H9 (cell line): ENCODE data around the gene TYSND1. TPM values are rescaled to one million over a fixed set of nuclear protein-coding genes. Genes with fewer than 3 reads are reported as not detected.

ENCODE experiments used
- DNase-seq: peaks from one replicate; pipeline ENCODE4 v3.0.0-alpha.2; 2017
- H2AFZ ChIP-seq: one replicate; pipeline ENCODE4 v1.6.1; 2013; ENCODE audit warnings: mild to moderate bottlenecking, low read length, control low read depth, moderate library complexity
- H2AK5ac ChIP-seq: 2 replicates; pipeline ENCODE4 v1.6.1; 2013; ENCODE audit warnings: low read length, control low read depth, mixed read lengths; ENCODE audit not compliant: insufficient read length
- H2BK120ac ChIP-seq: one replicate; pipeline ENCODE4 v1.6.1; 2013; ENCODE audit warnings: low read depth, mild to moderate bottlenecking, low read length, control low read depth, inconsistent platforms; ENCODE audit not compliant: poor library complexity, severe bottlenecking
- H2BK12ac ChIP-seq: 2 replicates; pipeline ENCODE4 v1.6.1; 2013; ENCODE audit warnings: low read length, control low read depth, mixed read lengths, low read depth; ENCODE audit not compliant: insufficient read length
- H2BK15ac ChIP-seq: 2 replicates; pipeline ENCODE4 v1.6.1; 2013; ENCODE audit warnings: low read depth, low read length, control low read depth
- H2BK20ac ChIP-seq: one replicate; pipeline ENCODE4 v1.6.1; 2013; ENCODE audit warnings: low read depth, mild to moderate bottlenecking, low read length, control low read depth, inconsistent platforms; ENCODE audit not compliant: poor library complexity, severe bottlenecking
- H2BK5ac ChIP-seq: 2 replicates; pipeline ENCODE4 v1.6.1; 2013; ENCODE audit warnings: low read length, control low read depth, mixed read lengths; ENCODE audit not compliant: insufficient read length
- H3K14ac ChIP-seq: 2 replicates; pipeline ENCODE4 v1.6.1; 2013; ENCODE audit warnings: low read length, control low read depth; ENCODE audit not compliant: insufficient read depth
- H3K18ac ChIP-seq: 2 replicates; pipeline ENCODE4 v1.6.1; 2013; ENCODE audit warnings: low read depth, mild to moderate bottlenecking, mixed read lengths, low read length, control low read depth; ENCODE audit not compliant: insufficient read length
- H3K23ac ChIP-seq: 2 replicates; pipeline ENCODE4 v1.6.1; 2013; ENCODE audit warnings: low read length, control low read depth, mixed read lengths, low read depth; ENCODE audit not compliant: insufficient read length
- H3K23me2 ChIP-seq: 2 replicates; pipeline ENCODE4 v1.6.1; 2013; ENCODE audit warnings: low read depth, mild to moderate bottlenecking, mixed read lengths, low read length, control low read depth; ENCODE audit not compliant: insufficient read length, poor library complexity, severe bottlenecking
- H3K27ac ChIP-seq: 2 replicates; pipeline ENCODE4 v1.5.1; 2013; ENCODE audit warnings: low read length, control low read depth, mixed read lengths, low read depth; ENCODE audit not compliant: insufficient read length
- H3K27me3 ChIP-seq: 2 replicates; pipeline ENCODE4 v1.6.1; 2013; ENCODE audit warnings: low read length, control low read depth, inconsistent platforms; ENCODE audit not compliant: insufficient read depth
- H3K4ac ChIP-seq: 2 replicates; pipeline ENCODE4 v1.6.1; 2013; ENCODE audit warnings: low read depth, mild to moderate bottlenecking, control low read depth, inconsistent platforms, low read length, moderate library complexity
- H3K4me1 ChIP-seq: 2 replicates; pipeline ENCODE4 v1.6.1; 2013; ENCODE audit warnings: low read length, control low read depth, inconsistent platforms; ENCODE audit not compliant: insufficient read depth
- H3K4me2 ChIP-seq: 2 replicates; pipeline ENCODE4 v1.6.1; 2013; ENCODE audit warnings: low read length, control low read depth, mixed read lengths; ENCODE audit not compliant: insufficient read length, insufficient read depth
- H3K56ac ChIP-seq: 2 replicates; pipeline ENCODE4 v1.6.1; 2013; ENCODE audit warnings: low read depth, mild to moderate bottlenecking, mixed read lengths, low read length, control low read depth; ENCODE audit not compliant: insufficient read length
- H3K79me1 ChIP-seq: 2 replicates; pipeline ENCODE4 v1.6.1; 2013; ENCODE audit warnings: low read depth, mild to moderate bottlenecking, moderate library complexity, low read length, control low read depth, inconsistent platforms; ENCODE audit not compliant: insufficient read depth, poor library complexity, severe bottlenecking
- H3K79me2 ChIP-seq: 2 replicates; pipeline ENCODE4 v1.6.1; 2013; ENCODE audit warnings: low read length, control low read depth, inconsistent platforms; ENCODE audit not compliant: insufficient read depth
- H3K9ac ChIP-seq: 2 replicates; pipeline ENCODE4 v1.6.1; 2013; ENCODE audit warnings: low read length, control low read depth, mixed read lengths; ENCODE audit not compliant: insufficient read length; ENCODE audit errors: extremely low read depth
- H3K9me3 ChIP-seq: one replicate; pipeline ENCODE4 v1.6.1; 2013; ENCODE audit warnings: low read depth, low read length, inconsistent platforms; ENCODE audit not compliant: control insufficient read depth
- H3T11ph ChIP-seq: one replicate; pipeline ENCODE4 v1.6.1; 2013; ENCODE audit warnings: mild to moderate bottlenecking, low read length, control low read depth, inconsistent platforms
- H4K20me1 ChIP-seq: one replicate; pipeline ENCODE4 v1.6.1; 2013; ENCODE audit not compliant: control insufficient read depth, insufficient read length, insufficient read depth
- H4K5ac ChIP-seq: 2 replicates; pipeline ENCODE4 v1.6.1; 2013; ENCODE audit warnings: low read depth, mild to moderate bottlenecking, mixed read lengths, low read length, control low read depth; ENCODE audit not compliant: insufficient read length
- H4K8ac ChIP-seq: replicated peaks from 2 replicates; pipeline ENCODE4 v1.6.1; 2013; ENCODE audit warnings: low read length, control low read depth, mixed read lengths, low read depth; ENCODE audit not compliant: insufficient read length
- H4K91ac ChIP-seq: 2 replicates; pipeline ENCODE4 v1.6.1; 2013; ENCODE audit warnings: low read depth, mild to moderate bottlenecking, moderate library complexity, mixed read lengths, low read length, control low read depth; ENCODE audit not compliant: insufficient read length
- H3K27ac Mint-ChIP-seq, 3 experiments: 2 replicates in 2 of 3; 3 replicates in 1 of 3; pipeline ENCODE4 v1.8.0; 2020 to 2021; ENCODE audit warnings: mixed read lengths in 3 of 3, mild to moderate bottlenecking in 1 of 3, moderate library complexity in 1 of 3
- H3K27me3 Mint-ChIP-seq: 2 replicates; pipeline ENCODE4 v1.8.0; 2021; ENCODE audit warnings: low read depth, mild to moderate bottlenecking, moderate library complexity, mixed read lengths
- H3K36me3 Mint-ChIP-seq, 3 experiments: 2 replicates in 2 of 3; 3 replicates in 1 of 3; pipeline ENCODE4 v1.8.0; 2020 to 2021; ENCODE audit warnings: low read depth in 3 of 3, mixed read lengths in 3 of 3; ENCODE audit not compliant: insufficient read depth in 1 of 3
- H3K4me1 Mint-ChIP-seq, 2 experiments: 2 replicates each; pipeline ENCODE4 v1.8.0; 2020; ENCODE audit warnings: mixed read lengths in 2 of 2
- H3K4me3 Mint-ChIP-seq, 2 experiments: 2 replicates in 1 of 2; 3 replicates in 1 of 2; pipeline ENCODE4 v1.8.0; 2020 to 2021; ENCODE audit warnings: mild to moderate bottlenecking in 2 of 2, mixed read lengths in 2 of 2, moderate library complexity in 1 of 2
- H3K9me3 Mint-ChIP-seq, 2 experiments: 2 replicates in 1 of 2; 3 replicates in 1 of 2; pipeline ENCODE4 v1.8.0; 2020; ENCODE audit warnings: mild to moderate bottlenecking in 2 of 2, mixed read lengths in 2 of 2, moderate library complexity in 1 of 2
- CTCF ChIP-seq: fragments of 200-600 bp; sonication (generic); conservative IDR thresholded peaks from 3 replicates; pipeline ENCODE4 v1.8.0; 2021; ENCODE audit warnings: antibody characterized with exemption, mild to moderate bottlenecking
- WGBS: extraction: QIAGEN DNeasy Blood & Tissue Kit; methylation state at CpG from one replicate; pipeline ENCODE4 v1.1.7; 2013; ENCODE audit warnings: missing lambda C conversion rate, low lambda C conversion rate, mixed read lengths; ENCODE audit not compliant: insufficient read length; ENCODE audit errors: extremely low coverage; 5-methylcytosine and 5-hydroxymethylcytosine counted together
- total RNA-seq: library from RNA; stranded (reverse); gene quantifications from 2 replicates; pipeline ENCODE4 v1.2.1, GENCODE V29; 2021

The TYSND1 gene
- total RNA-seq, 1 experiment from 2014 or later: 12.8 TPM

- no peaks in the 10 kb centered on the region for H4K20me1 ChIP-seq
- H3K14ac ChIP-seq: no peak overlapping the region
- peaks cover 2 to 18% (median 9%) of the 10 kb centered on the region in 3 experiments; a peak in 5 of 7 replicates for H3K36me3 Mint-ChIP-seq
- no peaks in the 10 kb centered on the region for H3K27me3 Mint-ChIP-seq
- H3K18ac ChIP-seq: no peak overlapping the region
- H3K56ac ChIP-seq: no peak overlapping the region
- H4K91ac ChIP-seq: no peak overlapping the region
- H3K79me2 ChIP-seq: peaks cover 36% of the 10 kb centered on the region; the same call in 1 of the 2 replicates
- TF ChIP-seq CTCF: no peak
- H3K9me3 ChIP-seq: no peaks in the 10 kb centered on the region
- H2BK12ac ChIP-seq: no peak overlapping the region
- H3K27me3 ChIP-seq: no peaks in the 10 kb centered on the region
- H4K8ac ChIP-seq: no peak overlapping the region
- H2BK120ac ChIP-seq: no peak overlapping the region
- no peak overlapping the region for H2BK20ac ChIP-seq
- H3K79me1 ChIP-seq: no peaks in the 10 kb centered on the region
- no peak overlapping the region for H3K4me2 ChIP-seq
- no peak overlapping the region for H3K23ac ChIP-seq
- H4K5ac ChIP-seq: no peak overlapping the region
- H3K4ac ChIP-seq: no peak overlapping the region
- no peak overlapping the region for H2BK5ac ChIP-seq
- peak overlapping the region in 2 of 3 experiments; percentile 8 to 21; a peak in 2 of 7 replicates for H3K27ac Mint-ChIP-seq
- peaks cover 15 to 26% of the 10 kb centered on the region in 2 experiments for H3K4me1 Mint-ChIP-seq
- H3K9me3 Mint-ChIP-seq: no peaks in the 10 kb centered on the region
- no CpG with 5 or more reads among the region's 7 CpGs for WGBS
- no peak overlapping the region for H3K4me3 Mint-ChIP-seq
- no peak overlapping the region for H2BK15ac ChIP-seq
- H3K4me1 ChIP-seq: no peaks in the 10 kb centered on the region
- no peak overlapping the region for H2AK5ac ChIP-seq
- no peak overlapping the region for H3K27ac ChIP-seq
- no peak overlapping the region for H3K9ac ChIP-seq
- peaks cover 7% of the 10 kb centered on the region for H3K23me2 ChIP-seq
- DNase-seq: no peak
- no peak overlapping the region for H3T11ph ChIP-seq
- no peak overlapping the region for H2AFZ ChIP-seq
Observed at GRCh38 chr10:70167246-70167645, 20.7 kb upstream of the TYSND1 start.
